Naive thymus-derived CD8-positive, alpha-beta T cell (primary cell): ENCODE measurements around the gene ZBTB16. TPM values are rescaled to one million over a fixed set of nuclear protein-coding genes. Genes with fewer than 3 reads are reported as not detected.
"Not testable (repeated sequence)": the region's sequence is repeated elsewhere in the genome, so short reads cannot be mapped to it uniquely, and the experiment has no call there.

Experiments used
- ATAC-seq, 2 donors: fragments of 150-1000 bp; cut with Tn5 transposase in 1 of 2; sonication (Bioruptor Pico), chemical (Tn5 transposase) in 1 of 2; 1 replicate in 1 of 2; 2 replicates in 1 of 2; pipeline ENCODE4 v1.10.0; 2021; ENCODE audit warnings: mild to moderate bottlenecking in 2 of 2, moderate library complexity in 2 of 2
- POLR2A ChIA-PET: fragments of 350-600 bp; sonication (Branson Sonifier 250); formaldehyde crosslinking; loops from one replicate; lab custom pipeline; 2021; ENCODE audit warnings: antibody characterized with exemption; lab: Charles Lee
- DNase-seq, 10 donors: peaks; one replicate each; pipeline versions ENCODE4 v3.0.0 to v3.0.0-alpha.2; 2020 to 2022
- H3K27ac Mint-ChIP-seq, 10 donors: one replicate each; pipeline ENCODE4 v1.8.0; 2020 to 2022; ENCODE audit warnings: mild to moderate bottlenecking in 10 of 10, mixed read lengths in 10 of 10, moderate library complexity in 4 of 10, inconsistent platforms in 1 of 10
- H3K27me3 Mint-ChIP-seq, 5 donors: one replicate each; pipeline ENCODE4 v1.8.0; 2021 to 2022; ENCODE audit warnings: mixed read lengths in 5 of 5
- H3K36me3 Mint-ChIP-seq, 3 donors: one replicate each; pipeline ENCODE4 v1.8.0; 2020 to 2022; ENCODE audit warnings: mixed read lengths in 3 of 3, mild to moderate bottlenecking in 2 of 3, inconsistent platforms in 1 of 3
- H3K4me1 Mint-ChIP-seq, 4 donors: one replicate each; pipeline ENCODE4 v1.8.0; 2021 to 2022; ENCODE audit warnings: mixed read lengths in 4 of 4
- H3K4me3 Mint-ChIP-seq, 10 donors: one replicate each; pipeline ENCODE4 v1.8.0; 2020 to 2022; ENCODE audit warnings: mild to moderate bottlenecking in 10 of 10, mixed read lengths in 10 of 10, moderate library complexity in 6 of 10, inconsistent platforms in 1 of 10
- H3K9me3 Mint-ChIP-seq, 9 donors: one replicate each; pipeline ENCODE4 v1.8.0; 2020 to 2022; ENCODE audit warnings: mixed read lengths in 9 of 9, mild to moderate bottlenecking in 3 of 9, inconsistent platforms in 1 of 9, moderate library complexity in 1 of 9
- polyA plus RNA-seq, 3 donors: library from polyadenylated mRNA; unstranded; fragments of 300-500 nt; fragmentation: Illumina TruSeq; gene quantifications; one replicate each; pipeline ENCODE4 v1.2.3, GENCODE V29; 2021
- total RNA-seq, 8 experiments: library from RNA in 2 of 8; stranded (reverse) in 2 of 8; gene quantifications; one replicate each; pipeline ENCODE4 v1.2.3 and lab custom pipeline; 2021 to 2026

Gene ZBTB16
- total and polyA plus RNA-seq, 5 experiments from 2014 or later = 0.21 to 7.5 (median 2.5) TPM

- Mint-ChIP-seq H3K4me3 (no peak overlapping the region), H3K36me3 (no peaks in the 10 kb centered on the region), H3K27ac (no peak overlapping the region), H3K9me3 (no peaks in the 10 kb centered on the region), H3K27me3 (peaks cover 0 to 10% (median 0%) of the 10 kb centered on the region in 5 donors), H3K4me1 (peaks cover 2 to 9% (median 6%) of the 10 kb centered on the region in 4 donors)
- DNase-seq (no peak), ATAC-seq (no peak)
- POLR2A ChIA-PET = no interaction called here
Observed at GRCh38 chr11:114049050-114049449, 10.5 kb upstream of the ZBTB16 start.

- H3K4me1 Mint-ChIP-seq, ATAC-seq, H3K4me3 Mint-ChIP-seq, H3K36me3 Mint-ChIP-seq, H3K27me3 Mint-ChIP-seq, H3K9me3 Mint-ChIP-seq, DNase-seq, POLR2A ChIA-PET: not testable (repeated sequence)
- peak overlapping the region in 1 of 10 donors; percentile 27 for H3K27ac Mint-ChIP-seq
Observed at GRCh38 chr11:114049766-114050165, 9.7 kb upstream of the ZBTB16 start.

- ATAC-seq (no peak), DNase-seq (no peak)
- no peaks in the 10 kb centered on the region for H3K36me3 Mint-ChIP-seq
- no peaks in the 10 kb centered on the region for H3K9me3 Mint-ChIP-seq
- no peaks in the 10 kb centered on the region for H3K4me1 Mint-ChIP-seq
- H3K27ac Mint-ChIP-seq = no peak overlapping the region
- no peak overlapping the region for H3K4me3 Mint-ChIP-seq
- peaks cover 0 to 13% (median 0%) of the 10 kb centered on the region in 5 donors for H3K27me3 Mint-ChIP-seq
- POLR2A ChIA-PET = no interaction called here
Observed at GRCh38 chr11:114050258-114050927, 9.1 kb upstream of the ZBTB16 start.

GRCh38 chr11:114051558-114051957 lies 8.0 kb upstream of the ZBTB16 start:
- H3K27me3 Mint-ChIP-seq = peaks cover 2 to 18% (median 8%) of the 10 kb centered on the region in 5 donors
- no peak for DNase-seq
- no peak for ATAC-seq
- no peaks in the 10 kb centered on the region for H3K4me1 Mint-ChIP-seq
- POLR2A ChIA-PET = interaction anchor here (0.7 kb wide), 1 partner anchor 9 kb away, joined by 3 read pairs; no protein-coding TSS in a partner anchor
- H3K36me3 Mint-ChIP-seq = no peaks in the 10 kb centered on the region
- H3K4me3 Mint-ChIP-seq = no peak overlapping the region
- no peak overlapping the region for H3K27ac Mint-ChIP-seq
- no peaks in the 10 kb centered on the region for H3K9me3 Mint-ChIP-seq

GRCh38 chr11:114052160-114052559 lies 7.4 kb upstream of the ZBTB16 start:
- Mint-ChIP-seq H3K27ac (no peak overlapping the region), H3K4me3 (no peak overlapping the region), H3K36me3 (no peaks in the 10 kb centered on the region), H3K9me3 (no peaks in the 10 kb centered on the region), H3K4me1 (peaks cover 0 to under 1% (median 0%) of the 10 kb centered on the region in 4 donors), H3K27me3 (peaks cover 3 to 24% (median 14%) of the 10 kb centered on the region in 5 donors)
- ATAC-seq (no peak), DNase-seq (no peak)
- POLR2A ChIA-PET = interaction anchor here (0.7 kb wide), 1 partner anchor 9 kb away, joined by 3 read pairs; no protein-coding TSS in a partner anchor

GRCh38 chr11:114053406-114053805 lies 6.1 kb upstream of the ZBTB16 start:
- DNase-seq (no peak), ATAC-seq (no peak)
- peaks cover 0 to 11% (median 4%) of the 10 kb centered on the region in 4 donors for H3K4me1 Mint-ChIP-seq
- no peak overlapping the region for H3K27ac Mint-ChIP-seq
- peaks cover 6 to 34% (median 23%) of the 10 kb centered on the region in 5 donors for H3K27me3 Mint-ChIP-seq
- no peaks in the 10 kb centered on the region for H3K9me3 Mint-ChIP-seq
- POLR2A ChIA-PET = no interaction called here
- H3K4me3 Mint-ChIP-seq = no peak overlapping the region
- H3K36me3 Mint-ChIP-seq = no peaks in the 10 kb centered on the region

GRCh38 chr11:114054806-114055205 lies 4.7 kb upstream of the ZBTB16 start:
- H3K4me3 Mint-ChIP-seq = no peak overlapping the region
- ATAC-seq = no peak
- POLR2A ChIA-PET = no interaction called here
- H3K4me1 Mint-ChIP-seq = peaks cover 5 to 23% (median 7%) of the 10 kb centered on the region in 4 donors
- DNase-seq = no peak
- H3K27me3 Mint-ChIP-seq = peaks cover 6 to 42% (median 21%) of the 10 kb centered on the region in 5 donors
- H3K27ac Mint-ChIP-seq = no peak overlapping the region
- no peaks in the 10 kb centered on the region for H3K36me3 Mint-ChIP-seq
- H3K9me3 Mint-ChIP-seq = no peaks in the 10 kb centered on the region

GRCh38 chr11:114056409-114056808 lies 3.1 kb upstream of the ZBTB16 start:
- H3K9me3 Mint-ChIP-seq = no peaks in the 10 kb centered on the region
- H3K27me3 Mint-ChIP-seq = peaks cover 6 to 44% (median 21%) of the 10 kb centered on the region in 5 donors
- ATAC-seq = no peak
- H3K27ac Mint-ChIP-seq = no peak overlapping the region
- H3K4me3 Mint-ChIP-seq = no peak overlapping the region
- H3K4me1 Mint-ChIP-seq = peaks cover 8 to 28% (median 11%) of the 10 kb centered on the region in 4 donors
- no peak for DNase-seq
- POLR2A ChIA-PET = interaction anchor here (0.6 kb wide), 1 partner anchor 68 kb away, joined by 4 read pairs; no protein-coding TSS in a partner anchor
- H3K36me3 Mint-ChIP-seq = no peaks in the 10 kb centered on the region

GRCh38 chr11:114057147-114057546 lies 2.4 kb upstream of the ZBTB16 start:
- no peaks in the 10 kb centered on the region for H3K36me3 Mint-ChIP-seq
- ATAC-seq = no peak

GRCh38 chr11:114057605-114058004 lies 1.9 kb upstream of the ZBTB16 start:
- Mint-ChIP-seq H3K9me3 (no peaks in the 10 kb centered on the region), H3K27ac (no peak overlapping the region), H3K4me1 (peaks cover 8 to 28% (median 15%) of the 10 kb centered on the region in 4 donors), H3K4me3 (peak overlapping the region in 7 of 10 donors; percentile 52 to 92 (median 87)), H3K27me3 (peaks cover 6 to 40% (median 20%) of the 10 kb centered on the region in 5 donors), H3K36me3 (no peaks in the 10 kb centered on the region)
- POLR2A ChIA-PET = interaction anchor here (1.8 kb wide), 1 partner anchor 129 kb away, joined by 4 read pairs; no protein-coding TSS in a partner anchor
- ATAC-seq (no peak), DNase-seq (no peak)

More at GRCh38 chr11:114057147-114057546, 2.4 kb upstream of the ZBTB16 start:
- H3K27me3 Mint-ChIP-seq = peaks cover 6 to 41% (median 20%) of the 10 kb centered on the region in 5 donors
- no peak overlapping the region for H3K27ac Mint-ChIP-seq
- peaks cover 8 to 28% (median 14%) of the 10 kb centered on the region in 4 donors for H3K4me1 Mint-ChIP-seq
- POLR2A ChIA-PET = no interaction called here
- peak overlapping the region in 5 of 10 donors; percentile 20 to 70 (median 36) for H3K4me3 Mint-ChIP-seq
- no peak for DNase-seq
- H3K9me3 Mint-ChIP-seq = no peaks in the 10 kb centered on the region

GRCh38 chr11:114058026-114058706 lies 1.3 kb upstream of the ZBTB16 start:
- Mint-ChIP-seq H3K27me3 (peaks cover 6 to 40% (median 20%) of the 10 kb centered on the region in 5 donors), H3K4me3 (peak overlapping the region in 9 of 10 donors; percentile 52 to 92 (median 87)), H3K27ac (peak overlapping the region in 1 of 10 donors; percentile 12), H3K9me3 (no peaks in the 10 kb centered on the region), H3K4me1 (peaks cover 8 to 28% (median 16%) of the 10 kb centered on the region in 4 donors), H3K36me3 (no peaks in the 10 kb centered on the region)
- ATAC-seq (no peak), DNase-seq (no peak)
- POLR2A ChIA-PET = interaction anchor here (0.8 to 4.0 kb wide), 4 partner anchors 20 to 135 kb away, joined by 4 to 18 read pairs (median 5); no protein-coding TSS in a partner anchor

GRCh38 chr11:114058871-114059277 lies 637 bp upstream of the ZBTB16 start:
- ATAC-seq (no peak), DNase-seq (no peak)
- no peaks in the 10 kb centered on the region for H3K9me3 Mint-ChIP-seq
- H3K27me3 Mint-ChIP-seq = peaks cover 6 to 40% (median 20%) of the 10 kb centered on the region in 5 donors
- no peaks in the 10 kb centered on the region for H3K36me3 Mint-ChIP-seq
- peaks cover 8 to 28% (median 18%) of the 10 kb centered on the region in 4 donors for H3K4me1 Mint-ChIP-seq
- peak overlapping the region; percentile 80 to 96 (median 88) for H3K4me3 Mint-ChIP-seq
- peak overlapping the region in 6 of 10 donors; percentile 29 to 80 (median 62) for H3K27ac Mint-ChIP-seq
- POLR2A ChIA-PET = interaction anchor here (0.7 to 4.0 kb wide), 6 partner anchors 20 to 135 kb away, joined by 4 to 18 read pairs (median 4); no protein-coding TSS in a partner anchor
